A549 treated with AZD2906 at 1 μM for 4 hours (cell line): ENCODE data around the gene NTF3. TPM values are rescaled to one million over a fixed set of nuclear protein-coding genes. Genes with fewer than 3 reads are reported as not detected.

Experiments
- total RNA-seq: library from RNA; stranded (reverse); fragments of 200-300 nt; extraction: Qiagen RNA extraction; gene quantifications from 5 replicates; pipeline ENCODE4 v1.2.3, GENCODE V29; 2022

NTF3 gene
- total RNA-seq = 0.05 to 0.07 TPM (median 0.07 TPM) in 3 of 5 replicates, not detected in the others

DNA sequence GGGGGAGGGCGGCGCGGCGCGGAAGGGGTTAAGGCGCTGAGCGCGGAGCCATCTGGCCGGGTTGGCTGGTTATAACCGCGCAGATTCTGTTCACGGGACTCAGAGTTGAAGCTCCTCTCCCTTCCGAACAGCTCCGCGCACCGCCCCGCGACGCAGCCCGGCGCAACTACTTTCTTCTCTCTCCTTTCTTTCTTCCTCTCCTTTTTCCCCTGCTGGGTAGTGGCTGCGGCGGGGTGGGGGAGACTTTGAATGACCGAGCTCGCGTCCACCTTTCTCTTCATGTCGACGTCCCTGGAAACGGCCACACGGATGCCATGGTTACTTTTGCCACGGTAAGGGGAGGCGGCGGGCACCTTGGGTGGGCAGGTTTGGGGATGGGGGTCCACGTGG, at the start of gene NTF3:
Gene NTF3 (plus strand): TSS at position 98 of the 390 bp plus-strand sequence. CDS start 217 bp downstream, at position 315.

